MM.1S (cell line): ENCODE measurements around the gene CD44.

Experiments
- DNase-seq: peaks from one replicate; pipeline ENCODE4 v3.0.0-alpha.2; 2015
- H2AFZ ChIP-seq: fragments of 300-600 bp; sonication (generic); 2 replicates; pipeline ENCODE4 v1.6.0; 2016; ENCODE audit warnings: antibody characterized with exemption, low read length
- H3F3A ChIP-seq: fragments of 300-600 bp; sonication (generic); 2 replicates; pipeline ENCODE4 v1.6.1; 2016; ENCODE audit warnings: mild to moderate bottlenecking, antibody characterized with exemption, low read length, moderate library complexity, mixed read lengths; ENCODE audit not compliant: insufficient read depth
- H3K27ac ChIP-seq: fragments of 300-600 bp; sonication (generic); 2 replicates; pipeline ENCODE4 v1.5.1; 2016; ENCODE audit warnings: mild to moderate bottlenecking, low read length
- H3K27me3 ChIP-seq: fragments of 300-600 bp; sonication (generic); replicated peaks from 2 replicates; pipeline ENCODE4 v1.6.0; 2016; ENCODE audit warnings: low read length; ENCODE audit not compliant: insufficient read depth
- H3K36me3 ChIP-seq: fragments of 300-600 bp; sonication (generic); replicated peaks from 2 replicates; pipeline ENCODE4 v1.6.1; 2016; ENCODE audit warnings: mild to moderate bottlenecking, low read length, mixed read lengths; ENCODE audit not compliant: insufficient read depth
- H3K4me1 ChIP-seq: fragments of 300-600 bp; sonication (generic); 2 replicates; pipeline ENCODE4 v1.6.1; 2016; ENCODE audit warnings: low read length, mixed read lengths
- H3K4me2 ChIP-seq: fragments of 300-600 bp; sonication (generic); 2 replicates; pipeline ENCODE4 v1.6.0; 2016; ENCODE audit warnings: low read depth, low read length
- H3K4me3 ChIP-seq: fragments of 300-600 bp; sonication (generic); 2 replicates; pipeline ENCODE4 v1.5.1; 2016; ENCODE audit warnings: low read length, mixed read lengths
- H3K79me2 ChIP-seq: fragments of 300-600 bp; sonication (generic); 2 replicates; pipeline ENCODE4 v1.6.1; 2016; ENCODE audit warnings: mixed run types, low read length, mixed read lengths
- H3K9ac ChIP-seq: fragments of 300-600 bp; sonication (generic); 2 replicates; pipeline ENCODE4 v1.6.1; 2016; ENCODE audit warnings: low read length, mixed read lengths
- H3K9me2 ChIP-seq: fragments of 300-600 bp; sonication (generic); replicated peaks from 2 replicates; pipeline ENCODE4 v1.6.1; 2016; ENCODE audit warnings: mild to moderate bottlenecking, low read length, mixed read lengths; ENCODE audit not compliant: insufficient read depth
- H3K9me3 ChIP-seq: fragments of 300-600 bp; sonication (generic); replicated peaks from 2 replicates; pipeline ENCODE4 v1.6.1; 2016; ENCODE audit warnings: mild to moderate bottlenecking, low read length, mixed read lengths; ENCODE audit not compliant: insufficient read depth
- H4K20me1 ChIP-seq: fragments of 300-600 bp; sonication (generic); 2 replicates; pipeline ENCODE4 v1.6.1; 2016; ENCODE audit warnings: mild to moderate bottlenecking, low read length, moderate library complexity, mixed read lengths; ENCODE audit not compliant: insufficient read depth
- EZH2 ChIP-seq: fragments of 300-600 bp; sonication (generic); optimal IDR thresholded peaks from 2 replicates; pipeline ENCODE3; 2017; ENCODE audit warnings: low read depth, mild to moderate bottlenecking, antibody characterized with exemption, low read length, mixed read lengths
- EZH2phosphoT487 ChIP-seq: fragments of 300-600 bp; sonication (generic); IDR thresholded peaks from 2 replicates; pipeline ENCODE4 v1.6.1; 2018; ENCODE audit warnings: antibody characterized with exemption, low read length
- TF ChIP-seq, protein P1 (sequence below): fragments of 300-600 bp; sonication (generic); IDR thresholded peaks from 2 replicates; pipeline ENCODE4 v1.5.1; 2016; ENCODE audit warnings: antibody characterized with exemption, low read length, mixed read lengths

The CD44 gene

DNA sequence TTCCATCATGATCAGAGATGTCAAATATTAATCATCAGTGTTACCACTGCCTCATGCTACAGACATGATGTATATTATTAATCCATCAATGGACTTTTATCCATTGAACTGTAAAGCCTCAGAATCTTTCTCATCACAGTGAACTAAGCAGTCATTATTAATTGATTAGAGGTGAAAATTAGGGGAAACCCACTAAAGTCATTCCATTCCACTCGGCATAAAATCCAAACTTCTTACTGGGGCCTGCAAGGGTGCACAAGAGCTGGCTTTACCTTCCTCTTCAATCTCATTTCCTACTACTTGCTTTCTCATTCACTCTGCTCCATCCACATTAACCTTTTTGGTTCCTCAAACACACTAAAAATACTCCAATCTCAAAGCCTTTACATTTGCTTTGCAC, 7.9 kb upstream of the CD44 start:
- Histone ChIP-seq H4K20me1 (no peaks in the 10 kb centered on the region), H3K79me2 (no peaks in the 10 kb centered on the region), H3K27ac (no peak overlapping the region), H3K4me1 (peaks cover 15% of the 10 kb centered on the region), H2AFZ (no peak overlapping the region), H3K4me2 (no peak overlapping the region), H3K36me3 (no peaks in the 10 kb centered on the region), H3K9ac (no peak overlapping the region), H3K4me3 (no peak overlapping the region), H3K9me3 (no peaks in the 10 kb centered on the region), H3K27me3 (no peaks in the 10 kb centered on the region), H3K9me2 (no peaks in the 10 kb centered on the region), H3F3A (peaks cover 2% of the 10 kb centered on the region; the same call in 1 of the 2 replicates)
- TF ChIP-seq, protein P1, sequence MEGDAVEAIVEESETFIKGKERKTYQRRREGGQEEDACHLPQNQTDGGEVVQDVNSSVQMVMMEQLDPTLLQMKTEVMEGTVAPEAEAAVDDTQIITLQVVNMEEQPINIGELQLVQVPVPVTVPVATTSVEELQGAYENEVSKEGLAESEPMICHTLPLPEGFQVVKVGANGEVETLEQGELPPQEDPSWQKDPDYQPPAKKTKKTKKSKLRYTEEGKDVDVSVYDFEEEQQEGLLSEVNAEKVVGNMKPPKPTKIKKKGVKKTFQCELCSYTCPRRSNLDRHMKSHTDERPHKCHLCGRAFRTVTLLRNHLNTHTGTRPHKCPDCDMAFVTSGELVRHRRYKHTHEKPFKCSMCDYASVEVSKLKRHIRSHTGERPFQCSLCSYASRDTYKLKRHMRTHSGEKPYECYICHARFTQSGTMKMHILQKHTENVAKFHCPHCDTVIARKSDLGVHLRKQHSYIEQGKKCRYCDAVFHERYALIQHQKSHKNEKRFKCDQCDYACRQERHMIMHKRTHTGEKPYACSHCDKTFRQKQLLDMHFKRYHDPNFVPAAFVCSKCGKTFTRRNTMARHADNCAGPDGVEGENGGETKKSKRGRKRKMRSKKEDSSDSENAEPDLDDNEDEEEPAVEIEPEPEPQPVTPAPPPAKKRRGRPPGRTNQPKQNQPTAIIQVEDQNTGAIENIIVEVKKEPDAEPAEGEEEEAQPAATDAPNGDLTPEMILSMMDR = no peak
- TF ChIP-seq EZH2phosphoT487 = no peak
- no peak for TF ChIP-seq EZH2
- no peak for DNase-seq

DNA sequence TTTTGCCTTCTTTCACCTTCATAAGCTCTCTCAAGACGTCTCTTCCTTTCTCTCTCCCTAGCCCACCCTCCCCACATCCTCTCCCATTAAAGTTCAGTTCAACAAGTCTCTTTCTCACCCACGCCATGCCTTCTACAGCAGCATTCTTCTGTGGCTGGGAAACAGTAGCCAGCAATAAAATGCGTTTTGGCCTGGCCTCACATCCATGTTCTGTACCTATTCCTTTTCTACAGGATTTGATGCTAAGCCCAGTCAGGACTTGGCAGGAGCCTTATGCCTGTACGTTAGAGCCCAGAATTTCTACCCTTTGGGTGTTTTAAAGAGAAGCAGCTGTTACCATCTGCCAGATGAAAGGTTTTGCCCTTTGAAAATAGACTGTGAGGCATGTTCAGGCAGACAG, 7.1 kb upstream of the CD44 start:
- Histone ChIP-seq H3K79me2 (no peaks in the 10 kb centered on the region), H3K4me2 (no peak overlapping the region), H3K4me3 (no peak overlapping the region)

DNA sequence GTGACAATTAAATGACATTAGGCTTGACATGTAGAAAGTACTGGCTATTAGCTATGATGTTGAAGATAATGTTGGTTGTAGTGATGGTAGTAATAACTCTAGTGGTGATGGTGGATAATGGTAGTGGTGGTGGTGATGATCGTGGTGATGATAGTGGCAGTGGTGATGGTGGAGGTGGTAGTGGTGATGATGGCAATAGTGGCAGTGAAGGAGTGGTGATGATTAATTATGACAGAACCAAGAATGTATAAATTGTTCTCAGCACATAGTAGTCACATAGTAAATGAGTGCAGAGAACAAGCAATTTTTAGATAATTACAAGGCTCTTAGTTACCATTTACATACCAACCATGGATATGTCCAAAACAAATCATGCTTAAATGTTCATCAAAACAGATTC, 5.3 kb upstream of the CD44 start:
- H3K9me2 ChIP-seq = no peaks in the 10 kb centered on the region
- peaks cover 15% of the 10 kb centered on the region for H3K4me1 ChIP-seq
- DNase-seq = no peak
- no peak overlapping the region for H3K4me3 ChIP-seq
- no peak overlapping the region for H3K9ac ChIP-seq
- H3K9me3 ChIP-seq = no peaks in the 10 kb centered on the region
- no peak overlapping the region for H3K27ac ChIP-seq
- no peaks in the 10 kb centered on the region for H3K27me3 ChIP-seq
- no peaks in the 10 kb centered on the region for H3F3A ChIP-seq
- no peak overlapping the region for H3K4me2 ChIP-seq
- TF ChIP-seq EZH2 = no peak
- TF ChIP-seq, protein P1 = no peak
- TF ChIP-seq EZH2phosphoT487 = no peak
- H3K36me3 ChIP-seq = no peaks in the 10 kb centered on the region
- H2AFZ ChIP-seq = no peak overlapping the region
- no peaks in the 10 kb centered on the region for H4K20me1 ChIP-seq
- H3K79me2 ChIP-seq = peaks cover 6% of the 10 kb centered on the region

More for the DNA sequence above, 7.1 kb upstream of the CD44 start:
- no peaks in the 10 kb centered on the region for H3K36me3 ChIP-seq
- H3K4me1 ChIP-seq = peaks cover 7% of the 10 kb centered on the region
- no peak overlapping the region for H2AFZ ChIP-seq
- H3K27me3 ChIP-seq = no peaks in the 10 kb centered on the region
- no peaks in the 10 kb centered on the region for H3K9me2 ChIP-seq
- no peaks in the 10 kb centered on the region for H4K20me1 ChIP-seq
- TF ChIP-seq EZH2phosphoT487 = no peak
- TF ChIP-seq EZH2 = no peak
- TF ChIP-seq, protein P1 = no peak
- H3K9me3 ChIP-seq = no peaks in the 10 kb centered on the region
- H3K9ac ChIP-seq = no peak overlapping the region
- no peaks in the 10 kb centered on the region for H3F3A ChIP-seq
- DNase-seq = no peak
- no peak overlapping the region for H3K27ac ChIP-seq
